ENCODE measurements around the gene EXOSC10. TPM values are rescaled to one million over a fixed set of nuclear protein-coding genes. Genes with fewer than 3 reads are reported as not detected.

The EXOSC10 gene
- total RNA-seq, 1 experiment from 2014 or later = 57.7 TPM

DNA sequence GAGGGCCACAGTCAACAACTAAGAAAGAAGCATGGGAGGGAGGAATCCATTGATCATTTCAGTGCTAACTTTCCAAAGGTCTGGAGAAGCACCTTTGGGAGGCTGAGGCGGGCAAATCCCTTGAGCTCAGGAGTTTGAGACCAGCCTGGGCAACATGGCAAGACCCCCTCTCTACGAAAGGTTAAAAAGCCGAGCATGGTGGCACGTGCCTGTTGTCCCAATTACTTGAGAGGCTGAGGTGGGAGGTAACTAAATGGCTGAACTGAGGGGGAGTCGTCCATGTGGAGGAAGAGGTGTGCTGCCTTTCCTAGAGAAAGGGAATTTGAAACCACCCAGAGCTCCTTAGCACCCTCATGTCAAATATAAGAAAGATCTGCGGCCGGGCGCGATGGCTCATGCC, 68.8 kb downstream of the EXOSC10 start:
- TF ChIP-seq, protein P1, sequence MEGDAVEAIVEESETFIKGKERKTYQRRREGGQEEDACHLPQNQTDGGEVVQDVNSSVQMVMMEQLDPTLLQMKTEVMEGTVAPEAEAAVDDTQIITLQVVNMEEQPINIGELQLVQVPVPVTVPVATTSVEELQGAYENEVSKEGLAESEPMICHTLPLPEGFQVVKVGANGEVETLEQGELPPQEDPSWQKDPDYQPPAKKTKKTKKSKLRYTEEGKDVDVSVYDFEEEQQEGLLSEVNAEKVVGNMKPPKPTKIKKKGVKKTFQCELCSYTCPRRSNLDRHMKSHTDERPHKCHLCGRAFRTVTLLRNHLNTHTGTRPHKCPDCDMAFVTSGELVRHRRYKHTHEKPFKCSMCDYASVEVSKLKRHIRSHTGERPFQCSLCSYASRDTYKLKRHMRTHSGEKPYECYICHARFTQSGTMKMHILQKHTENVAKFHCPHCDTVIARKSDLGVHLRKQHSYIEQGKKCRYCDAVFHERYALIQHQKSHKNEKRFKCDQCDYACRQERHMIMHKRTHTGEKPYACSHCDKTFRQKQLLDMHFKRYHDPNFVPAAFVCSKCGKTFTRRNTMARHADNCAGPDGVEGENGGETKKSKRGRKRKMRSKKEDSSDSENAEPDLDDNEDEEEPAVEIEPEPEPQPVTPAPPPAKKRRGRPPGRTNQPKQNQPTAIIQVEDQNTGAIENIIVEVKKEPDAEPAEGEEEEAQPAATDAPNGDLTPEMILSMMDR (conservative IDR thresholded peaks at IDR 0.05) = no peak
- no peak for TF ChIP-seq EZH2 (IDR thresholded peaks at IDR 0.05; ENCODE audit: low read depth)
- no peaks in the 10 kb centered on the region for H3K27me3 ChIP-seq (ENCODE audit: insufficient read depth, low read depth)
- intact Hi-C loops (cut with micrococcal nuclease; ENCODE audit: unreplicated experiment) = loop anchor here (10.0 kb wide), 1 partner anchor 214 kb away; no protein-coding TSS in a partner anchor
- DNase-seq = no peak
- H3K9me3 ChIP-seq (ENCODE audit: insufficient read depth, low read depth) = no peaks in the 10 kb centered on the region
- no peak overlapping the region for H3K27ac ChIP-seq
- no peaks in the 10 kb centered on the region for H3K4me1 ChIP-seq (replicated peaks; ENCODE audit: insufficient read depth)
- no TSS peak for BruUV-seq (replicated peaks)
- peaks cover 10% of the 10 kb centered on the region; the same call in 1 of the 2 replicates for H3F3A ChIP-seq (ENCODE audit: insufficient read depth, low read depth)
- no peak overlapping the region for H2AFZ ChIP-seq
- H3K4me2 ChIP-seq = no peak overlapping the region
- H3K9me2 ChIP-seq (ENCODE audit: insufficient read depth) = no peaks in the 10 kb centered on the region
- H4K20me1 ChIP-seq (ENCODE audit: insufficient read depth) = peaks cover 6% of the 10 kb centered on the region; the same call in 1 of the 2 replicates
- CTCF ChIA-PET = no interaction called here
- H3K79me2 ChIP-seq (ENCODE audit: low read depth) = no peaks in the 10 kb centered on the region
- H3K4me3 ChIP-seq = no peak overlapping the region
- no peaks in the 10 kb centered on the region for H3K36me3 ChIP-seq (ENCODE audit: low read depth)
- POLR2A ChIA-PET (ENCODE audit: unreplicated experiment) = no interaction called here

DNA sequence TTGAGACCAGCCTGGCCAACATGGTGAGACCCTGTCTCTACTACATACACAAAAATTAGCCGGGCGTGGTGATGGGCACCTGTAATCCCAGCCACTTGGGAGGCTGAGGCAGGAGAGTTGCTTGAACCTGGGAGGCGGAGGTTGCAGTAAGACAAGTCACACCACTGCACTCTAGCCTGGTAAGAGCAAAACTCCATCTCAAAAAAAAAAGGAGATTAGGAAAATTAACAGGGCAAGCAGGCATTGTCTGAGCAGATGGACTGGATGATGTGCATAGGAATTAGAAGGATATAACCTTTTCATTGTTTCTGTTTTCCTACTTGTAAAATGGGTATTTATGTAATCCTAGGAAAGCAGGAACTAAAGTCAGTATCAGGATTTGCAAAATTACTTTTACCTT, 71.7 kb downstream of the EXOSC10 start:
- ChIA-PET CTCF (no interaction called here), POLR2A (ENCODE audit: unreplicated experiment) (no interaction called here)
- Histone ChIP-seq H3K36me3 (ENCODE audit: low read depth) (peaks cover 7% of the 10 kb centered on the region; the same call in 1 of the 2 replicates), H3K9me2 (ENCODE audit: insufficient read depth) (no peaks in the 10 kb centered on the region), H3K4me2 (no peak overlapping the region), H3F3A (ENCODE audit: insufficient read depth, low read depth) (peaks cover 22% of the 10 kb centered on the region), H4K20me1 (ENCODE audit: insufficient read depth) (peaks cover 12% of the 10 kb centered on the region), H2AFZ (no peak overlapping the region), H3K4me3 (no peak overlapping the region), H3K27ac (no peak overlapping the region), H3K27me3 (ENCODE audit: insufficient read depth, low read depth) (no peaks in the 10 kb centered on the region), H3K4me1 (replicated peaks; ENCODE audit: insufficient read depth) (no peaks in the 10 kb centered on the region), H3K9me3 (ENCODE audit: insufficient read depth, low read depth) (no peaks in the 10 kb centered on the region), H3K79me2 (ENCODE audit: low read depth) (no peaks in the 10 kb centered on the region)
- intact Hi-C loops (cut with micrococcal nuclease; ENCODE audit: unreplicated experiment) = no loop called here
- TF ChIP-seq, protein P1 (conservative IDR thresholded peaks at IDR 0.05) = no peak
- TF ChIP-seq EZH2 (IDR thresholded peaks at IDR 0.05; ENCODE audit: low read depth) = no peak
- DNase-seq = no peak
- TSS peak; percentile 15 for BruUV-seq (replicated peaks)

DNA sequence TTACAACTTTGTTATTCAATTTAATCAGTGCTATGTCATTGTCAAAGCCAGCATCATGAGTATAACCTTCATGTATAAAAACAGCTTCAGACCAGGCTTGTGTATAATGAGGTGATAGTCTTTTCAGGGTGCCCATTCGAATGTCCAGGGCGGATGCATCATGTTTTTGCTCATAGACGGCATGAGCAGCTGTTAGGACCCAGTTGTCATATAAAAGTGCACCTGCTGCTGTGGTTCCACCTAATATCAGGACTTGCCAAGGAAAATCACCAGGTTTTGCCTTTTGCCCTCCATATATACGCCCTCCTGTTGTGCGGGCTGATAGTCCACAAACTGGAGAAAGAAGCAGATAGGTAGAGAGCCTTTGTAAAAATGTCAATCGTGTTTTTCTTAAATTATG, 72.4 kb downstream of the EXOSC10 start:
- BruUV-seq (replicated peaks) = no TSS peak
- ChIA-PET CTCF (no interaction called here), POLR2A (ENCODE audit: unreplicated experiment) (no interaction called here)
- TF ChIP-seq, protein P1 (conservative IDR thresholded peaks at IDR 0.05) = no peak
- TF ChIP-seq EZH2 (IDR thresholded peaks at IDR 0.05; ENCODE audit: low read depth) = no peak
- DNase-seq = no peak
- no peak overlapping the region for H3K4me3 ChIP-seq
- peaks cover 22% of the 10 kb centered on the region for H3F3A ChIP-seq (ENCODE audit: insufficient read depth, low read depth)
- H3K4me1 ChIP-seq (replicated peaks; ENCODE audit: insufficient read depth) = no peaks in the 10 kb centered on the region
- no peaks in the 10 kb centered on the region for H3K79me2 ChIP-seq (ENCODE audit: low read depth)
- no peaks in the 10 kb centered on the region for H3K27me3 ChIP-seq (ENCODE audit: insufficient read depth, low read depth)
- H4K20me1 ChIP-seq (ENCODE audit: insufficient read depth) = peaks cover 12% of the 10 kb centered on the region
- H2AFZ ChIP-seq = no peak overlapping the region
- H3K4me2 ChIP-seq = no peak overlapping the region
- no peaks in the 10 kb centered on the region for H3K9me3 ChIP-seq (ENCODE audit: insufficient read depth, low read depth)
- H3K27ac ChIP-seq = no peak overlapping the region
- intact Hi-C loops (cut with micrococcal nuclease; ENCODE audit: unreplicated experiment) = no loop called here
- no peaks in the 10 kb centered on the region for H3K9me2 ChIP-seq (ENCODE audit: insufficient read depth)
- H3K36me3 ChIP-seq (ENCODE audit: low read depth) = peaks cover 9% of the 10 kb centered on the region; the same call in 1 of the 2 replicates

All from PC-9 (cell line).